GM12878 (cell line): ENCODE measurements around the gene LMBR1. TPM values are rescaled to one million over a fixed set of nuclear protein-coding genes. Genes with fewer than 3 reads are reported as not detected.
A peak's percentile ranks its signal among the peaks of the same experiment; 100 is the strongest.

Experiments used
- ATF2 ChIP-seq: IDR thresholded peaks from 2 replicates; pipeline ENCODE4 v1.6.1; 2012; ENCODE audit warnings: low read length, inconsistent platforms
- BHLHE40 ChIP-seq, 2 experiments: fragments of 450-650 bp in 1 of 2; IDR thresholded peaks; 2 replicates each; pipeline ENCODE4 v1.6.1; 2011 to 2017; ENCODE audit warnings: low read depth in 2 of 2, borderline replicate concordance in 1 of 2, improper control_type of control experiment in 1 of 2, low read length in 1 of 2, mild to moderate bottlenecking in 1 of 2
- EGR1 ChIP-seq, 2 experiments: IDR thresholded peaks; 1 replicate in 1 of 2; 2 replicates in 1 of 2; pipeline ENCODE4 v1.6.1; 2011 to 2012; ENCODE audit warnings: low read depth in 2 of 2, low read length in 2 of 2, borderline replicate concordance in 1 of 2, mild to moderate bottlenecking in 1 of 2, moderate library complexity in 1 of 2
- LARP7 ChIP-seq: fragments of 450-650 bp; IDR thresholded peaks from 2 replicates; pipeline ENCODE4 v1.6.1; 2017; ENCODE audit warnings: mild to moderate bottlenecking
- SREBF2 ChIP-seq: IDR thresholded peaks from 2 replicates; pipeline ENCODE4 v1.6.1; 2012; ENCODE audit warnings: mild to moderate bottlenecking, low read length
- STAT3 ChIP-seq: IDR thresholded peaks from 2 replicates; pipeline ENCODE4 v1.6.1; 2011; ENCODE audit warnings: low read depth, low read length, improper control_type of control experiment
- USF1 ChIP-seq: IDR thresholded peaks from 2 replicates; pipeline ENCODE4 v1.6.1; 2011; ENCODE audit warnings: borderline replicate concordance, low read depth, mild to moderate bottlenecking, moderate library complexity, mixed read lengths, low read length; ENCODE audit not compliant: insufficient read depth; ENCODE audit errors: extremely low read length
- polyA plus RNA-seq, 11 experiments: library from polyadenylated mRNA; depleted of rRNA in 4 of 11; unstranded in 6 of 11; stranded (reverse) in 5 of 11; fragments of >200 nt; fragmentation: Nextera tagmentation in 4 of 11; fragmentation: Illumina TruSeq in 1 of 11; extraction: Ambion mirVana in 4 of 11; extraction: Trizol in 1 of 11; gene quantifications; 1 replicate in 1 of 11; 2 replicates in 10 of 11; pipeline versions ENCODE4 v1.2.1 to v1.2.3, GENCODE V29; 2011 to 2016; ENCODE audit warnings: inconsistent platforms in 2 of 11, missing spikeins in 2 of 11, low read depth in 1 of 11
- total RNA-seq, 4 experiments: library from RNA; depleted of rRNA in 3 of 4; stranded (reverse); fragments of >200 nt in 3 of 4; fragmentation: Illumina TruSeq in 1 of 4; extraction: Trizol in 1 of 4; gene quantifications; 2 replicates each; pipeline versions ENCODE4 v1.2.1 to v1.2.3, GENCODE V29; 2013 to 2021
- TF ChIP-seq, protein P1 (sequence below): IDR thresholded peaks from 2 replicates; pipeline ENCODE4 v1.6.1; 2011; ENCODE audit warnings: low read depth, low read length, improper control_type of control experiment, borderline replicate concordance

The LMBR1 gene
- total and polyA plus RNA-seq, 10 of the 15 experiments (the other 5 are each of a cell fraction or from before 2014, with no cell fraction given): 4.0 to 63.5 (median 28.8) TPM

DNA sequence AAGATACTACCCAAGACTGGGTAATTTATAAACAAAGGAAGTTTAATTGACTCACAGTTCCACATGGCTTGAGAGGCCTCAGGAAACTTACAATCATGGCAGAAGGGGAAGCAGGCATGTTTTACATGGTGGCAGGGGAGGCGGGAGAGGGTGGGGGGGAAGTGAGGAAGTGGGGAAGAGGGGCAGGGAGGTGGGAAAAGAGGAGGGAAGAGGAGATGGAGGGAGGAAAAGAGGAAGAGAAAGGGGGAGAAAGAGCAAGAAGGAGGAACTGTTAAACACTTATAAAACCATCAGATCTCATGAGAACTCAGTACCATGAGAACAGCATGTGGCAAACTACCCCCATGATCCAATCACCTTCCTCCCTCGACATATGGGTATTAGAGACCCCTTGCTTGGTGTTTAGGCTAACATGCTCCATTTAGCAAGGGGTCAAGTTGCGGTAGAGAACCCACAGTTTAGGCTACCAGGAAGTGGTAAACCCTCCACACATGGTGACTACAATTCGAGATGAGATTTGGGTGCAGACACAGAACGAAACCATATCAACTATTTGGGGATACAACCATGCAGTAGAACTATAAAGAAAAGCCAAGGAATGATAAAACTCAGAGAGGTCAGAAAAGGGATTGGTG lies 3.5 kb upstream of the LMBR1 start (continued):
- TF ChIP-seq, protein P1, sequence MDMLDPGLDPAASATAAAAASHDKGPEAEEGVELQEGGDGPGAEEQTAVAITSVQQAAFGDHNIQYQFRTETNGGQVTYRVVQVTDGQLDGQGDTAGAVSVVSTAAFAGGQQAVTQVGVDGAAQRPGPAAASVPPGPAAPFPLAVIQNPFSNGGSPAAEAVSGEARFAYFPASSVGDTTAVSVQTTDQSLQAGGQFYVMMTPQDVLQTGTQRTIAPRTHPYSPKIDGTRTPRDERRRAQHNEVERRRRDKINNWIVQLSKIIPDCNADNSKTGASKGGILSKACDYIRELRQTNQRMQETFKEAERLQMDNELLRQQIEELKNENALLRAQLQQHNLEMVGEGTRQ: no peak
- TF ChIP-seq USF1 (no peak), LARP7 (no peak), SREBF2 (no peak), EGR1 (IDR thresholded peaks at IDR 0.05; ENCODE audit: borderline replicate concordance in 1 of 2, low read depth in 2 of 2, low read length in 2 of 2) (no peak), STAT3 (no peak), BHLHE40 (IDR thresholded peaks at IDR 0.05; ENCODE audit: borderline replicate concordance in 1 of 2, low read depth in 2 of 2, low read length in 1 of 2) (no peak), ATF2 (0 out of 2 replicates have a peak, but pooled peaks have one; percentile 12)
